Astrocyte of the spinal cord (primary cell): ENCODE results near the gene CHST8.

ENCODE experiments used
- DNase-seq: peaks from one replicate; pipeline ENCODE4 v3.0.0; 2011; ENCODE audit warnings: low read depth, low spot score
- H3K4me3 ChIP-seq: 2 replicates; pipeline ENCODE4 v1.5.1; 2011; ENCODE audit warnings: low read depth, mild to moderate bottlenecking, low read length, moderate library complexity
- in situ Hi-C: cut with HindIII; loops from 2 replicates; pipeline ENCODE4 v1.10.0; 2017; ENCODE audit warnings: low sequenced_read_pairs
- TF ChIP-seq, protein P1 (sequence below): IDR thresholded peaks from 2 replicates; pipeline ENCODE4 v1.5.1; 2012; ENCODE audit warnings: low read depth, mild to moderate bottlenecking, low read length, inconsistent platforms

CHST8 gene

DNA sequence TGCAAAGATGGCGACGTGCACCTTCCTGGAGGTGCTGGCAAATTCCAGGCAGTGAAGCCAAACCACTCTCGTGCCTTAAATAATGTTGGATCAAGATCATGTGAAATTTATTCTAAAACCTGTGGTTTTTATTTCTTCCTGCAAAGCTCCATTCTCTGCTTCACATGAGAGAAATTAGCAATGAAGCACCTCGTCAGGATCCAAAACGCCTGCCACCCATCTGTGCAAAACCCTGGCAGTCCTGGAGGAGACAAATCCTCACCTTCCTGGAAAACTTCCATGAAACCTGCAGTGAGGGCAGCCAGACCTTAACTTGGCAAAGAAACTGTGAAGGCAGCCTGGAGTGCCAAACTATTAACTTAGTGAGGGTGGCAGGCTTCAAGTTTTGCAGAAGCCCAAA is 47.6 kb downstream of the CHST8 start:
- DNase-seq, result no peak
- TF ChIP-seq, protein P1, sequence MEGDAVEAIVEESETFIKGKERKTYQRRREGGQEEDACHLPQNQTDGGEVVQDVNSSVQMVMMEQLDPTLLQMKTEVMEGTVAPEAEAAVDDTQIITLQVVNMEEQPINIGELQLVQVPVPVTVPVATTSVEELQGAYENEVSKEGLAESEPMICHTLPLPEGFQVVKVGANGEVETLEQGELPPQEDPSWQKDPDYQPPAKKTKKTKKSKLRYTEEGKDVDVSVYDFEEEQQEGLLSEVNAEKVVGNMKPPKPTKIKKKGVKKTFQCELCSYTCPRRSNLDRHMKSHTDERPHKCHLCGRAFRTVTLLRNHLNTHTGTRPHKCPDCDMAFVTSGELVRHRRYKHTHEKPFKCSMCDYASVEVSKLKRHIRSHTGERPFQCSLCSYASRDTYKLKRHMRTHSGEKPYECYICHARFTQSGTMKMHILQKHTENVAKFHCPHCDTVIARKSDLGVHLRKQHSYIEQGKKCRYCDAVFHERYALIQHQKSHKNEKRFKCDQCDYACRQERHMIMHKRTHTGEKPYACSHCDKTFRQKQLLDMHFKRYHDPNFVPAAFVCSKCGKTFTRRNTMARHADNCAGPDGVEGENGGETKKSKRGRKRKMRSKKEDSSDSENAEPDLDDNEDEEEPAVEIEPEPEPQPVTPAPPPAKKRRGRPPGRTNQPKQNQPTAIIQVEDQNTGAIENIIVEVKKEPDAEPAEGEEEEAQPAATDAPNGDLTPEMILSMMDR, result no peak
- no peak overlapping the region for H3K4me3 ChIP-seq
- in situ Hi-C loops, result no loop called here

DNA sequence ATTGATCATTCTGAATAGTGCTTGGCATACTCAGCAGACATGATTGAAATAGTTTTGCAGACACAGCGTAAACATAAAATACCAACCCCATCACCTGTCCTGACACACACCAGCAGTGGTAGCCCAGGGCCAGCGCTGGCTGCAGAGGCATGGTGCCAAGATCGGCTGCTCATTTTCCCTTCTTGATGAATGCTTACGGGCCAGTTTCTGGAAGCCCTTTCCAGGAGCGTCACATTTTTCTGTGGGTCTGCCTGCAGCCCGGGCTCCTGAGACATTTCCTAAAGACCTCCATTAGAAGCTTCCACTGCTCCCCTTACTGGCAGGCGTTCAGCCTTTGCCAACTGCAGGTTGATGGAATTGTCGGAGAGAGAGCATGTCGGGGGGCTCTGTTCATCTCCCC is 48.6 kb downstream of the CHST8 start:
- in situ Hi-C loops, result no loop called here
- no peak overlapping the region for H3K4me3 ChIP-seq
- no peak for DNase-seq
- TF ChIP-seq, protein P1, result no peak

DNA sequence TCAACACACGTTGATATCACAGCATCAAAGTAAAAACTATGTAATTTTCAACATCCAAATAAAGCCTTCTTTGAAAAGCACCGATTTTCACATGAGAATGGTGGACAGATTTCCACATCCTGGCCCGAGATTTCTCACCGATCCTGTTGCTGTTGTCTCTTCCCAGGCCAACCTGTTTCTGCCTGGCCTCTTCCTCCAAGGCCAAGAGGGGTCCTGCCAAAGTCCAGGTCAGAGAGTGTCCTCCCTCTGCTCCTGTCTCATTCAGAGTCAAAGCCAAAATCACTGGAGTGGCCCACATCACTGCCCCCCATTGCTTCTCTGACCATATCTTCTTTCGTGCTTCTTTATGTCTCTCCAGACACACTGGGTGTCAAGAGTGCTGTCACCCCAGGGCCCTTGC is 49.5 kb downstream of the CHST8 start:
- in situ Hi-C loops, result no loop called here
- TF ChIP-seq, protein P1, result no peak
- DNase-seq, result no peak
- H3K4me3 ChIP-seq, result no peak overlapping the region

DNA sequence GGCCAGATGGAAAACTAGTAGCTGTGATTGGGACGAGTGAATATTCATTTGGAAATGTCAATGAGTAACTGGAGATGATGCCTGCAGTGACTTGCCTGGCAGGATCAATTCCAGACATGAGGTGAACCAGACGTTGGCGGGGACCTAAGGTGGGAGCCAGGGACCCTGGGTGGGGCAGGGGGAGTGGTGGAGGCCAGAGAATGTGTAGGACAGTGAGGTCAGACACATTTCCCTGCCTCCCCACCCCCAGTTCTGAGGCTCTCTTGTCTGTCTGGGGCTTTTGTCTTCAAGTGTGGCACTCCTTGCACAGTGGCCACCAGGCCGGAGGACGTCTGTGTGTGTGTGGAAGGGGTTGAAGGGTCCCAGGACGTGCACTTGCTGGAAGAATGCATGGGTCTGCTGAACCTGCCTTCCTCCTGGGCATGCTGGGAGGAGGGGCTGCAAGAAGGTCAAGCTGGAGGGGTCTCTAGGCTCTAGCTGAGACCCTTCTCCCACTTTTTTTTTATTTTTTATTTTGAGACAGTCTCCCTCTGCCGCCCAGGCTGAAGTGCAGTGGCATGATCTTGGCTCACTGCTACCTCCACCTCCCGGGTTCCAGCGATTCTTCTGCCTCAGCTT is 51.6 kb downstream of the CHST8 start:
- in situ Hi-C loops, result no loop called here
- TF ChIP-seq, protein P1, result no peak
- no peak for DNase-seq
- no peak overlapping the region for H3K4me3 ChIP-seq

DNA sequence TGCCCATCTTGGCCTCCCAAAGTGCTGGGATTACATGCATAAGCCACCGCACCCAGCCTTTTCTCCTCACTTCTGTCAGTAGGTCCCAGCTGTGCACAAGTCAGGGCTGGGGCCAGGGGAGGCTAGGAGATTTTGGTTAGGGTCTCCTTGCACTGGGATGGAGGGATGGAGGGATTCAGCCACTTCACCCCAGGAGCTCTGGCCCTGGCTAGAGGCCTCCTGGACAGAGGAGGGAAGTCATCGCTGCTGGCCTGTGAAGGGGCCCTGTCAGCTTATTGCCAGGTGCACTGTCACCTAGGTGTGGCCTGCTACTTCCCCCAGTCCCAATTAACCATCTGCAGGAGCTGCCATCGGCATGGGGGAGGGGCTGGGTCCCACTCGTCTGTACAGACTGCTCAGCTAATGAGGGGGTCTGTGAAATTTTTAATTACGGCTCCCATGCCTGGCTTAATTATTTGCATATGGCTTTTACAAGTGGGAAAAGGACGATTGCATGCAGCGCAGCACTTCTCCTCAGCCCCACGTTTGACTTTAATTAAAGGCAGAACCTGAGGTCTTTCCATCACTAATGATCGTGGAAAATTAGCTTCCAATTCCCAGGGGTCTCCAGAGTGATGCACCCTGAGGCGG is 52.4 kb downstream of the CHST8 start:
- DNase-seq, result no peak

DNA sequence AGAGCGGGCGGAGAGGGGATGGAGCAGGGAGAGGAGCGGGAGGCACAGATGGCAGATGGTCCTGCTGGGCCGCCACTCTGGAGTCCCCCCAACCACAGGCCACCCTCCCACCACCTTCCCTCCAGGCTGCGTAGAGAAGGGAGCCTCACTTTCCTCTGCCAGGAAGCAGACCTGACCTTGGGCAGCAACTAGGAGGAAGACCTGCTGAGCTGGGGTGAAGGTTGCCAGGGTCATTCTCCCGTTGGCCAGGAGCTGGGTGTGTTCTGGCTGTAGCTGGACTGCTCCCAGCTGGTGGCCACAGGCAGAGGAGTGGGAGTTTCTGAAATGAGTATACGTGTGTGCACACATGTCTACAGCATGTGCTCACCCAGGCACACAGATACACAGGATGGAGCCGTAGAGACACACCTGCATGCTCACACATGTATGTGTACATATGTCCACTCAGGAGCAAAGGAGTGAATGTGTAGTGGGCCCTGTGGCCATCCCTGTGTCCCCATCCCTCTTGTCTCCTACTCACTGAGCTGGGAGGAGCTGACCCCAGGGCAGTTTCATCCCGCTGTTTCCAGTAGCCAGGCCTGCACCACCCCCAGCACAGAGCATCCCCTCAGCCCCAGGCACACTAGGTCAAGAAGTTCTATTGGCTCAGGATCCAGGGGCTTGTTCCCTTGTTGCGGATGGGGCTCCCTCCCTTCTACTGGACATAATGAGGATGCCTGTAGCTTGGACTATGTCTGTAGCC is 53.0 kb downstream of the CHST8 start:
- no peak for DNase-seq
- in situ Hi-C loops, result no loop called here
- TF ChIP-seq, protein P1, result no peak
- no peak overlapping the region for H3K4me3 ChIP-seq

More for the DNA sequence above, 52.4 kb downstream of the CHST8 start:
- H3K4me3 ChIP-seq, result no peak overlapping the region
- in situ Hi-C loops, result no loop called here
- TF ChIP-seq, protein P1, result no peak
